ENCODE data around the gene ALPI. TPM values are rescaled to one million over a fixed set of nuclear protein-coding genes. Genes with fewer than 3 reads are reported as not detected.
"Not testable (repeated sequence)": the region's sequence is repeated elsewhere in the genome, so short reads cannot be mapped to it uniquely, and the experiment has no call there.

ALPI gene
- total RNA-seq, 1 experiment from 2014 or later = not detected

DNA sequence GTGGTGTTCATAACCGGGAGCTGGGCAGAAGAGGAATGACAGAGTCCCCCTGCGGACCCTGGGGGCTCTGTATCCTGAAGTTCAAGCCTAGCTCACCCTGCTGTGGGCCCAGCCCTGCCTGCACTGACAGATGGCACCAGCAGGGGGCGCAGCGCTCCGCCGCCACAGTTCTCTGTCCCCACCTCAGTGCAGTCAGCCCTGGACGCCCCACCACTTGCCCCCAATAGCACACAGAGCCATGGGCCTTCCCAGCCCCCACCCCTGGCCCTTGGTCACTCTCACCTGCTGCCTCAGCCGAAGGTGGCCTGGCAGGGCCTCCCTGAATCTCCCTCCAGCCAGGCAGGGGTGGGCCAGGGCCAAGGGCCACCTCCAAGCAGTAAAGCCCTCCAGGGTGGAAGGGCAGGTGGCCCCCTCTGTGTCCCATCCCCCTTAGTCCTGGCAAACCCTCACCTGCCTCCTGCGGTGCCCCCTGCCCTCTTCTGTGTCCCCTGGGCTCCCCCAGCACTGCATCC, 9.6 kb upstream of the ALPI start:
- intact Hi-C loops (cut with micrococcal nuclease; ENCODE audit: unreplicated experiment) = loop anchor here (2.0 kb wide), 1 partner anchor 76 kb away; no protein-coding TSS in a partner anchor
- in situ Hi-C loops (cut with HindIII; ENCODE audit: low pct_unique_long_range_greater_than_20kb, low sequenced_read_pairs); H3K27me3 ChIP-seq (ENCODE audit: control insufficient read depth, insufficient read depth, low read length); BruUV-seq (replicated peaks); H3K9me3 ChIP-seq (ENCODE audit: control insufficient read depth, insufficient read depth, low read depth, low read length); H3K4me3 ChIP-seq (ENCODE audit: low read depth in 2 of 2, low read length in 2 of 2); DNase-seq (ENCODE audit: low read depth, low spot score); H3K4me1 ChIP-seq (ENCODE audit: control insufficient read depth, insufficient read depth, low read length); POLR2A ChIA-PET; H3K27ac ChIP-seq (ENCODE audit: low read length); H3K36me3 ChIP-seq (ENCODE audit: control insufficient read depth, insufficient read depth, low read length): not testable (repeated sequence)
- peak; percentile 67 for ATAC-seq
- CTCF ChIA-PET = interaction anchor here (0.5 to 2.0 kb wide), 4 partner anchors 43 to 76 kb away, joined by 3 to 10 read pairs (median 5); no protein-coding TSS in a partner anchor
- TF ChIP-seq, protein P1, sequence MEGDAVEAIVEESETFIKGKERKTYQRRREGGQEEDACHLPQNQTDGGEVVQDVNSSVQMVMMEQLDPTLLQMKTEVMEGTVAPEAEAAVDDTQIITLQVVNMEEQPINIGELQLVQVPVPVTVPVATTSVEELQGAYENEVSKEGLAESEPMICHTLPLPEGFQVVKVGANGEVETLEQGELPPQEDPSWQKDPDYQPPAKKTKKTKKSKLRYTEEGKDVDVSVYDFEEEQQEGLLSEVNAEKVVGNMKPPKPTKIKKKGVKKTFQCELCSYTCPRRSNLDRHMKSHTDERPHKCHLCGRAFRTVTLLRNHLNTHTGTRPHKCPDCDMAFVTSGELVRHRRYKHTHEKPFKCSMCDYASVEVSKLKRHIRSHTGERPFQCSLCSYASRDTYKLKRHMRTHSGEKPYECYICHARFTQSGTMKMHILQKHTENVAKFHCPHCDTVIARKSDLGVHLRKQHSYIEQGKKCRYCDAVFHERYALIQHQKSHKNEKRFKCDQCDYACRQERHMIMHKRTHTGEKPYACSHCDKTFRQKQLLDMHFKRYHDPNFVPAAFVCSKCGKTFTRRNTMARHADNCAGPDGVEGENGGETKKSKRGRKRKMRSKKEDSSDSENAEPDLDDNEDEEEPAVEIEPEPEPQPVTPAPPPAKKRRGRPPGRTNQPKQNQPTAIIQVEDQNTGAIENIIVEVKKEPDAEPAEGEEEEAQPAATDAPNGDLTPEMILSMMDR (IDR thresholded peaks at IDR 0.05) = peak; percentile 73

DNA sequence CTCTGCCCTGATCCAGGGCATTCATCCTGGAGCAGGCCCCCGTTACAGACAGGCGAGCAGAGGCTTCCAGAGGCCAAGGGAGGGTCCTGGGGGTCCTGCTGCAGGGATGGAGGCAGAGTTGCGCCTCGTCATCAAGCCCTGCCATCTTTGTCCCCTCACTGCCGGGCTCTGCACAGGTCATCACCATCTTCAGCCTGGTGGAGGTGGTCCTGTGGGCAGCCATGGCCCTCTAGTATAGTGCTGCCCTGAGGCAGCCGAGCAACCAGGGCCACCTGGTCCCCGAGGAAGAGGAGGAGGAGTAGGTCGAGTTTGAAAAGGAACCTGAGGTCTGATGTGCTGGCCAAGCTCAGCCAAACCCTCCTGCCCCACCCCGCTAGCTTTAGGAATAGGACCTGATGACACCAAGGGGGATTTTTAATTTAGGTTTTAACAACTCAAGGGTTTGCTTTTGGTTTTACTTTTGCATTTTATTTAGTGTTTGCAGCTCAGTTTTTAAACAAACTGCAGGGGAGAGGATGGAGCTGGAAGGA, 8.8 kb upstream of the ALPI start:
- Histone ChIP-seq H3K27ac (ENCODE audit: low read length) (no peak overlapping the region), H3K4me1 (ENCODE audit: control insufficient read depth, insufficient read depth, low read length) (no peaks in the 10 kb centered on the region), H3K9me3 (ENCODE audit: control insufficient read depth, insufficient read depth, low read depth, low read length) (no peaks in the 10 kb centered on the region), H3K36me3 (ENCODE audit: control insufficient read depth, insufficient read depth, low read length) (no peaks in the 10 kb centered on the region), H3K4me3 (ENCODE audit: low read depth in 2 of 2, low read length in 2 of 2) (no peak overlapping the region), H3K27me3 (ENCODE audit: control insufficient read depth, insufficient read depth, low read length) (no peaks in the 10 kb centered on the region)
- ATAC-seq = no peak
- TF ChIP-seq SIN3A (IDR thresholded peaks at IDR 0.05; ENCODE audit: borderline replicate concordance, insufficient read depth, low read depth, low read length) (no peak), TCF7L2 (IDR thresholded peaks at IDR 0.05; ENCODE audit: low read depth, low read length) (no peak), POLR2AphosphoS5 (IDR thresholded peaks at IDR 0.05; ENCODE audit: low read depth, low read length) (no peak)
- TF ChIP-seq, protein P1 (IDR thresholded peaks at IDR 0.05) = no peak
- TF ChIP-seq, protein P2, sequence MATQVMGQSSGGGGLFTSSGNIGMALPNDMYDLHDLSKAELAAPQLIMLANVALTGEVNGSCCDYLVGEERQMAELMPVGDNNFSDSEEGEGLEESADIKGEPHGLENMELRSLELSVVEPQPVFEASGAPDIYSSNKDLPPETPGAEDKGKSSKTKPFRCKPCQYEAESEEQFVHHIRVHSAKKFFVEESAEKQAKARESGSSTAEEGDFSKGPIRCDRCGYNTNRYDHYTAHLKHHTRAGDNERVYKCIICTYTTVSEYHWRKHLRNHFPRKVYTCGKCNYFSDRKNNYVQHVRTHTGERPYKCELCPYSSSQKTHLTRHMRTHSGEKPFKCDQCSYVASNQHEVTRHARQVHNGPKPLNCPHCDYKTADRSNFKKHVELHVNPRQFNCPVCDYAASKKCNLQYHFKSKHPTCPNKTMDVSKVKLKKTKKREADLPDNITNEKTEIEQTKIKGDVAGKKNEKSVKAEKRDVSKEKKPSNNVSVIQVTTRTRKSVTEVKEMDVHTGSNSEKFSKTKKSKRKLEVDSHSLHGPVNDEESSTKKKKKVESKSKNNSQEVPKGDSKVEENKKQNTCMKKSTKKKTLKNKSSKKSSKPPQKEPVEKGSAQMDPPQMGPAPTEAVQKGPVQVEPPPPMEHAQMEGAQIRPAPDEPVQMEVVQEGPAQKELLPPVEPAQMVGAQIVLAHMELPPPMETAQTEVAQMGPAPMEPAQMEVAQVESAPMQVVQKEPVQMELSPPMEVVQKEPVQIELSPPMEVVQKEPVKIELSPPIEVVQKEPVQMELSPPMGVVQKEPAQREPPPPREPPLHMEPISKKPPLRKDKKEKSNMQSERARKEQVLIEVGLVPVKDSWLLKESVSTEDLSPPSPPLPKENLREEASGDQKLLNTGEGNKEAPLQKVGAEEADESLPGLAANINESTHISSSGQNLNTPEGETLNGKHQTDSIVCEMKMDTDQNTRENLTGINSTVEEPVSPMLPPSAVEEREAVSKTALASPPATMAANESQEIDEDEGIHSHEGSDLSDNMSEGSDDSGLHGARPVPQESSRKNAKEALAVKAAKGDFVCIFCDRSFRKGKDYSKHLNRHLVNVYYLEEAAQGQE (IDR thresholded peaks at IDR 0.05; ENCODE audit: insufficient read depth in 1 of 2, low read depth in 2 of 2, low read length in 1 of 2) = no peak
- POLR2A ChIA-PET = no interaction called here
- in situ Hi-C loops (cut with HindIII; ENCODE audit: low pct_unique_long_range_greater_than_20kb, low sequenced_read_pairs) (no loop called here), intact Hi-C loops (cut with micrococcal nuclease; ENCODE audit: unreplicated experiment) (loop anchor here (2.0 kb wide), 1 partner anchor 76 kb away; no protein-coding TSS in a partner anchor)
- CTCF ChIA-PET = interaction anchor here (0.6 to 2.0 kb wide), 4 partner anchors 74 to 571 kb away, joined by 3 to 7 read pairs (median 3); no protein-coding TSS in a partner anchor
- no peak for DNase-seq (ENCODE audit: low read depth, low spot score)
- no TSS peak for BruUV-seq (replicated peaks)
